ENCODE results near the gene SIRPA. TPM values are rescaled to one million over a fixed set of nuclear protein-coding genes. Genes with fewer than 3 reads are reported as not detected.

SIRPA gene
- polyA plus RNA-seq, 1 donor (not counting 4 experiments of a cell fraction or from before 2014, with no cell fraction given) = 23.7 TPM

GRCh38 chr20:1847780-1848179 lies 47.4 kb upstream of the SIRPA start:
- Histone ChIP-seq H3K9me1 (ENCODE audit: control insufficient read depth, extremely low read depth, insufficient read depth, low read length) (no peaks in the 10 kb centered on the region), H4K20me1 (ENCODE audit: control insufficient read depth, extremely low read depth, insufficient read depth, low read length) (no peaks in the 10 kb centered on the region), H3K79me2 (ENCODE audit: control insufficient read depth, insufficient read depth, low read length) (no peaks in the 10 kb centered on the region), H2AFZ (ENCODE audit: control insufficient read depth, low read length) (no peak overlapping the region), H3K27ac (ENCODE audit: control insufficient read depth, insufficient read depth, low read length) (no peak overlapping the region), H3K4me1 (ENCODE audit: control insufficient read depth, extremely low read depth, insufficient read depth, low read length) (peaks cover 6% of the 10 kb centered on the region), H3K4me3 (ENCODE audit: control insufficient read depth in 2 of 3, extremely low read depth in 1 of 3, insufficient read depth in 2 of 3, low read depth in 1 of 3, low read length in 3 of 3) (no peak overlapping the region), H3K27me3 (ENCODE audit: control insufficient read depth, extremely low read depth, insufficient read depth, low read length) (no peaks in the 10 kb centered on the region), H3K9ac (ENCODE audit: control insufficient read depth, extremely low read depth, insufficient read depth, low read length) (no peak overlapping the region), H3K36me3 (ENCODE audit: control insufficient read depth in 2 of 2, extremely low read depth in 1 of 2, insufficient read depth in 2 of 2, low read length in 2 of 2) (no peaks in the 10 kb centered on the region), H3K4me2 (ENCODE audit: control insufficient read depth, extremely low read depth, insufficient read depth, low read depth, low read length) (no peak overlapping the region), H3K9me3 (ENCODE audit: control insufficient read depth, low read depth, low read length) (no peaks in the 10 kb centered on the region)
- DNase-seq (ENCODE audit: low read depth, low spot score) = no peak
- dilution Hi-C loops (cut with MboI; ENCODE audit: extremely low pct_ligation_motif_present, low sequenced_read_pairs) = no loop called here
- TF ChIP-seq, protein P1, sequence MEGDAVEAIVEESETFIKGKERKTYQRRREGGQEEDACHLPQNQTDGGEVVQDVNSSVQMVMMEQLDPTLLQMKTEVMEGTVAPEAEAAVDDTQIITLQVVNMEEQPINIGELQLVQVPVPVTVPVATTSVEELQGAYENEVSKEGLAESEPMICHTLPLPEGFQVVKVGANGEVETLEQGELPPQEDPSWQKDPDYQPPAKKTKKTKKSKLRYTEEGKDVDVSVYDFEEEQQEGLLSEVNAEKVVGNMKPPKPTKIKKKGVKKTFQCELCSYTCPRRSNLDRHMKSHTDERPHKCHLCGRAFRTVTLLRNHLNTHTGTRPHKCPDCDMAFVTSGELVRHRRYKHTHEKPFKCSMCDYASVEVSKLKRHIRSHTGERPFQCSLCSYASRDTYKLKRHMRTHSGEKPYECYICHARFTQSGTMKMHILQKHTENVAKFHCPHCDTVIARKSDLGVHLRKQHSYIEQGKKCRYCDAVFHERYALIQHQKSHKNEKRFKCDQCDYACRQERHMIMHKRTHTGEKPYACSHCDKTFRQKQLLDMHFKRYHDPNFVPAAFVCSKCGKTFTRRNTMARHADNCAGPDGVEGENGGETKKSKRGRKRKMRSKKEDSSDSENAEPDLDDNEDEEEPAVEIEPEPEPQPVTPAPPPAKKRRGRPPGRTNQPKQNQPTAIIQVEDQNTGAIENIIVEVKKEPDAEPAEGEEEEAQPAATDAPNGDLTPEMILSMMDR (optimal IDR thresholded peaks at IDR 0.05 in 1 of 3, IDR thresholded peaks at IDR 0.05 in 1 of 3, conservative IDR thresholded peaks at IDR 0.05 in 1 of 3; ENCODE audit: extremely low read depth in 1 of 3, insufficient read depth in 2 of 3, low read length in 3 of 3) = no peak
- TF ChIP-seq EZH2 (IDR thresholded peaks at IDR 0.05; ENCODE audit: low read length) = no peak
- no peak for FAIRE-seq

DNA sequence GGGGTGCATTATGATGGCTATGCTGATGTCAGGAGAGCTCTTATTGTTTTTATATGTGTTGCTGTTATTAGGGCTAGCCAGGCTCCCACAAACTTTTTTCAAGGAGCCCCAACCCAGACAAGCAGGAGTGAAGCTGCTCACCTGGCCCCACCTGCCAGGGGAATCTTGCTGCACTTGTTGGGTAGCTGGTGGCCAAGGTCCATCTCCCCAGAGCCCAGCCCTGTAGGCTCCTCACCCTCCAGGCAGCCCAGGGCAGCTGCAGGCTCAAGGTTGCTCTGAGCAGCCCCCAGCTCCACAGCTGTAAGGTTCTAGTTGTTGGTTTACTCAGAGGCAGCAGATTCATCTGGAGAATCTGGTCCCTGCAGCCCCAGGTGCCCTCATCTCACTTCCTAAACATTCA lies 46.8 kb upstream of the SIRPA start:
- Histone ChIP-seq H3K27me3 (ENCODE audit: control insufficient read depth, extremely low read depth, insufficient read depth, low read length) (no peaks in the 10 kb centered on the region), H3K4me3 (ENCODE audit: control insufficient read depth in 2 of 3, extremely low read depth in 1 of 3, insufficient read depth in 2 of 3, low read depth in 1 of 3, low read length in 3 of 3) (no peak overlapping the region), H3K4me2 (ENCODE audit: control insufficient read depth, extremely low read depth, insufficient read depth, low read depth, low read length) (no peak overlapping the region), H3K9me3 (ENCODE audit: control insufficient read depth, low read depth, low read length) (no peaks in the 10 kb centered on the region), H2AFZ (ENCODE audit: control insufficient read depth, low read length) (no peak overlapping the region), H3K4me1 (ENCODE audit: control insufficient read depth, extremely low read depth, insufficient read depth, low read length) (peaks cover 6% of the 10 kb centered on the region), H3K9me1 (ENCODE audit: control insufficient read depth, extremely low read depth, insufficient read depth, low read length) (no peaks in the 10 kb centered on the region), H4K20me1 (ENCODE audit: control insufficient read depth, extremely low read depth, insufficient read depth, low read length) (no peaks in the 10 kb centered on the region), H3K36me3 (ENCODE audit: control insufficient read depth in 2 of 2, extremely low read depth in 1 of 2, insufficient read depth in 2 of 2, low read length in 2 of 2) (no peaks in the 10 kb centered on the region), H3K9ac (ENCODE audit: control insufficient read depth, extremely low read depth, insufficient read depth, low read length) (no peak overlapping the region), H3K27ac (ENCODE audit: control insufficient read depth, insufficient read depth, low read length) (no peak overlapping the region), H3K79me2 (ENCODE audit: control insufficient read depth, insufficient read depth, low read length) (no peaks in the 10 kb centered on the region)
- DNase-seq (ENCODE audit: low read depth, low spot score) = no peak
- TF ChIP-seq, protein P1 (optimal IDR thresholded peaks at IDR 0.05 in 1 of 3, IDR thresholded peaks at IDR 0.05 in 1 of 3, conservative IDR thresholded peaks at IDR 0.05 in 1 of 3; ENCODE audit: extremely low read depth in 1 of 3, insufficient read depth in 2 of 3, low read length in 3 of 3) = no peak
- TF ChIP-seq EZH2 (IDR thresholded peaks at IDR 0.05; ENCODE audit: low read length) = no peak
- dilution Hi-C loops (cut with MboI; ENCODE audit: extremely low pct_ligation_motif_present, low sequenced_read_pairs) = no loop called here
- no peak for FAIRE-seq
